IMR-90 (cell line): Measurements from ENCODE around the gene FAM124A.

Experiments
- BHLHE40 ChIP-seq: fragments of 150-350 bp; IDR thresholded peaks from 2 replicates; pipeline ENCODE4 v1.6.1; 2016; ENCODE audit warnings: mild to moderate bottlenecking, low read depth, low read length
- CEBPB ChIP-seq: IDR thresholded peaks from 2 replicates; pipeline ENCODE4 v1.6.1; 2012; ENCODE audit warnings: low read depth, low read length, improper control_type of control experiment
- CHD1 ChIP-seq: IDR thresholded peaks from 2 replicates; pipeline ENCODE4 v1.6.1; 2012; ENCODE audit warnings: low read depth, low read length, improper control_type of control experiment
- CTCF ChIP-seq: conservative IDR thresholded peaks from 2 replicates; pipeline ENCODE4 v1.5.1; 2012; ENCODE audit warnings: mild to moderate bottlenecking, low read depth, low read length, improper control_type of control experiment
- MAFK ChIP-seq: IDR thresholded peaks from 2 replicates; pipeline ENCODE4 v1.6.1; 2012; ENCODE audit warnings: low read depth, low read length, improper control_type of control experiment
- POLR2A ChIP-seq: IDR thresholded peaks from 2 replicates; pipeline ENCODE4 v1.6.1; 2012; ENCODE audit warnings: mild to moderate bottlenecking, low read depth, low read length
- RAD21 ChIP-seq: IDR thresholded peaks from 2 replicates; pipeline ENCODE4 v1.6.1; 2012; ENCODE audit warnings: low read length, improper control_type of control experiment
- RCOR1 ChIP-seq: IDR thresholded peaks from 2 replicates; pipeline ENCODE4 v1.6.1; 2012; ENCODE audit warnings: mild to moderate bottlenecking, low read length, improper control_type of control experiment; ENCODE audit not compliant: insufficient replicate concordance
- SMC3 ChIP-seq: fragments of 150-350 bp; IDR thresholded peaks from 2 replicates; pipeline ENCODE4 v1.6.1; 2016; ENCODE audit warnings: low read depth, mild to moderate bottlenecking, antibody characterized with exemption, low read length, moderate library complexity

GRCh38 chr13:51322826-51323225 lies 100.6 kb downstream of the FAM124A start:
- TF ChIP-seq CTCF (no peak), POLR2A (no peak), MAFK (no peak), SMC3 (no peak), RAD21 (no peak), CEBPB (no peak), CHD1 (no peak), RCOR1 (no peak), BHLHE40 (no peak)
